ENCODE measurements around the gene JAKMIP1. TPM values are rescaled to one million over a fixed set of nuclear protein-coding genes. Genes with fewer than 3 reads are reported as not detected.

JAKMIP1 gene
- total RNA-seq, 1 donor from 2014 or later: 5.5 TPM

GRCh38 chr4:5984843-5985242 is 215.5 kb downstream of the JAKMIP1 start:
- no peak for DNase-seq (ENCODE audit: low spot score)
- H3K27me3 Mint-ChIP-seq (ENCODE audit: insufficient read depth, low read depth): peaks cover 4% of the 10 kb centered on the region
- Histone ChIP-seq H3K36me3 (no peaks in the 10 kb centered on the region), H3K9ac (no peak overlapping the region), H3K4me3 (no peak overlapping the region), H3K4me1 (no peaks in the 10 kb centered on the region), H3K27ac (no peak overlapping the region), H4K20me1 (ENCODE audit: low read depth) (no peaks in the 10 kb centered on the region), H2AFZ (replicated peaks) (no peak overlapping the region), H3K4me2 (no peak overlapping the region), H3K9me3 (ENCODE audit: low read depth) (no peaks in the 10 kb centered on the region), H3K27me3 (no peaks in the 10 kb centered on the region), H3K79me2 (ENCODE audit: low read depth) (no peaks in the 10 kb centered on the region), H3F3A (ENCODE audit: low read depth) (no peaks in the 10 kb centered on the region)
- TF ChIP-seq EZH2phosphoT487 (IDR thresholded peaks at IDR 0.05) (no peak), EZH2 (IDR thresholded peaks at IDR 0.05) (no peak), CTCF (IDR thresholded peaks at IDR 0.05) (no peak)
- no peak overlapping the region for H3K4me3 Mint-ChIP-seq
- peaks cover 23% of the 10 kb centered on the region for H3K9me3 Mint-ChIP-seq
- H3K27ac Mint-ChIP-seq: no peak overlapping the region
- no peaks in the 10 kb centered on the region for H3K36me3 Mint-ChIP-seq
- H3K4me1 Mint-ChIP-seq: no peaks in the 10 kb centered on the region

- Mint-ChIP-seq H3K4me3 (no peak overlapping the region), H3K4me1 (no peaks in the 10 kb centered on the region), H3K27ac (no peak overlapping the region), H3K36me3 (no peaks in the 10 kb centered on the region), H3K9me3 (peaks cover 23% of the 10 kb centered on the region), H3K27me3 (ENCODE audit: insufficient read depth, low read depth) (peaks cover 3% of the 10 kb centered on the region)
- H3K27ac ChIP-seq: no peak overlapping the region
- H3K9ac ChIP-seq: no peak overlapping the region
- no peak overlapping the region for H3K4me3 ChIP-seq
- no peaks in the 10 kb centered on the region for H3K36me3 ChIP-seq
- TF ChIP-seq EZH2phosphoT487 (IDR thresholded peaks at IDR 0.05) (no peak), CTCF (IDR thresholded peaks at IDR 0.05) (no peak), EZH2 (IDR thresholded peaks at IDR 0.05) (no peak)
- no peak for DNase-seq (ENCODE audit: low spot score)
- no peaks in the 10 kb centered on the region for H3K79me2 ChIP-seq (ENCODE audit: low read depth)
- no peaks in the 10 kb centered on the region for H3K9me3 ChIP-seq (ENCODE audit: low read depth)
- peaks cover 21% of the 10 kb centered on the region for H3K27me3 ChIP-seq
- no peak overlapping the region for H3K4me2 ChIP-seq
- no peak overlapping the region for H2AFZ ChIP-seq (replicated peaks)
- no peaks in the 10 kb centered on the region for H4K20me1 ChIP-seq (ENCODE audit: low read depth)
- H3K4me1 ChIP-seq: no peaks in the 10 kb centered on the region
- no peaks in the 10 kb centered on the region for H3F3A ChIP-seq (ENCODE audit: low read depth)
Observed at GRCh38 chr4:5982156-5982973, 218.0 kb downstream of the JAKMIP1 start.

GRCh38 chr4:5980436-5981155 is 219.8 kb downstream of the JAKMIP1 start:
- no peak overlapping the region for H3K4me2 ChIP-seq
- H3K36me3 ChIP-seq: no peaks in the 10 kb centered on the region

More at GRCh38 chr4:5980436-5981155, 219.8 kb downstream of the JAKMIP1 start:
- H3K9me3 ChIP-seq (ENCODE audit: low read depth): no peaks in the 10 kb centered on the region
- Mint-ChIP-seq H3K27ac (no peak overlapping the region), H3K36me3 (no peaks in the 10 kb centered on the region), H3K9me3 (peaks cover 23% of the 10 kb centered on the region), H3K4me1 (no peaks in the 10 kb centered on the region), H3K27me3 (ENCODE audit: insufficient read depth, low read depth) (peaks cover 2% of the 10 kb centered on the region), H3K4me3 (no peak overlapping the region)
- H3K79me2 ChIP-seq (ENCODE audit: low read depth): no peaks in the 10 kb centered on the region
- DNase-seq (ENCODE audit: low spot score): no peak
- H3K9ac ChIP-seq: no peak overlapping the region
- H3F3A ChIP-seq (ENCODE audit: low read depth): no peaks in the 10 kb centered on the region
- peaks cover 21% of the 10 kb centered on the region for H3K27me3 ChIP-seq
- H2AFZ ChIP-seq (replicated peaks): no peak overlapping the region
- no peaks in the 10 kb centered on the region for H4K20me1 ChIP-seq (ENCODE audit: low read depth)
- H3K27ac ChIP-seq: no peak overlapping the region
- H3K4me3 ChIP-seq: no peak overlapping the region
- no peaks in the 10 kb centered on the region for H3K4me1 ChIP-seq
- no peak for TF ChIP-seq EZH2 (IDR thresholded peaks at IDR 0.05)
- no peak for TF ChIP-seq EZH2phosphoT487 (IDR thresholded peaks at IDR 0.05)
- TF ChIP-seq CTCF (IDR thresholded peaks at IDR 0.05): no peak

All from neural progenitor cell (in vitro differentiated cells).